ENCODE results near the gene CEACAM1. TPM values are rescaled to one million over a fixed set of nuclear protein-coding genes. Genes with fewer than 3 reads are reported as not detected.

Gene CEACAM1
- total and polyA plus RNA-seq, 2 of the 13 experiments (the other 11 are each of a cell fraction or from before 2014, with no cell fraction given) = 13.5 to 332 TPM

DNA sequence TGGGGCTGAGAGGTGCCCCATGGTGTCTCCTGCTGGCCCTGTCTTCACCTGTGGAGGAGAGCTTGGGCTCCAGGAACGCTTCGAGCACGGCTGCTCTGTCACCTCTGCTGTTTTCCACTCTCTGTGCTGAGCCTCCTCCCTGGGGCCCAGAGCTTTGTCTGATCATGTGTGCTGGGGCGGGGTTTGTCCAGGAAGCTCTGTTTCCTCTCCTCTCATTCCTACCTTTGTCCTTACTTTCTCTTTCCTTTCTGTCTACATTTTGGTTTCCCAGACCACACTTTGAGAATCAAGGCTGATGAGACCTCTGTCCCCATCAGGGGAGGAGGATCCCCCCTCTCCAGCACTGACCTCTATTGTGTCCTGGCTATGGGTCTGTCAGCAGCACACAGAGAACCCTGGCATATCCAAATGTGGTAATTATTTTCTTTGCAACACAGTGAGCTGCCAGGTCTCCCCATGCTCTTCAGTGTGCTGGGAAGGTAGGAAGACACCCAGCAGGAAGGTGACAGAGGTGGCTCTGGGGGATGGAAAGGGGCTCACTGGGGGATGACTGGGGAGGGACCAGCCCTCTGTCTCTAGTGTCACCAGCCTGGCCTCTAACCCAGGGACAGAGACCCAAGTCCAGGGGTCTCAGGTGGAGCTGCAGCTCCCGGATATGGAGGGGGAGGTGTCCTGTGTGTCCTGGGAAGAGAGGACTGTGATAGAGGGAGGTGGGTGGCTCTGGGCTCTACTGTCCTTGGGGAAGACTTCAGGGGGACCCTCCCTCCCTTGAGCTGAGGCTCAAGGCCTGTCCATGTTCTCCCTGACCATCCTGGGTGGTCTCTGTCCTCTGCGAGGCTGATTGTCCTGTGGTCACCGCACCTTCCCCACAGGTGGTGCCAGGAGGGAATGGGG is at the start of gene CEACAM1 (continued):
- TF ChIP-seq, protein P1, sequence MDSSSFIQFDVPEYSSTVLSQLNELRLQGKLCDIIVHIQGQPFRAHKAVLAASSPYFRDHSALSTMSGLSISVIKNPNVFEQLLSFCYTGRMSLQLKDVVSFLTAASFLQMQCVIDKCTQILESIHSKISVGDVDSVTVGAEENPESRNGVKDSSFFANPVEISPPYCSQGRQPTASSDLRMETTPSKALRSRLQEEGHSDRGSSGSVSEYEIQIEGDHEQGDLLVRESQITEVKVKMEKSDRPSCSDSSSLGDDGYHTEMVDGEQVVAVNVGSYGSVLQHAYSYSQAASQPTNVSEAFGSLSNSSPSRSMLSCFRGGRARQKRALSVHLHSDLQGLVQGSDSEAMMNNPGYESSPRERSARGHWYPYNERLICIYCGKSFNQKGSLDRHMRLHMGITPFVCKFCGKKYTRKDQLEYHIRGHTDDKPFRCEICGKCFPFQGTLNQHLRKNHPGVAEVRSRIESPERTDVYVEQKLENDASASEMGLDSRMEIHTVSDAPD (CRISPR knock-in tag; IDR thresholded peaks at IDR 0.05) = peak; percentile 65; the same call in 1 of the 2 replicates
- TF ChIP-seq, protein P2, sequence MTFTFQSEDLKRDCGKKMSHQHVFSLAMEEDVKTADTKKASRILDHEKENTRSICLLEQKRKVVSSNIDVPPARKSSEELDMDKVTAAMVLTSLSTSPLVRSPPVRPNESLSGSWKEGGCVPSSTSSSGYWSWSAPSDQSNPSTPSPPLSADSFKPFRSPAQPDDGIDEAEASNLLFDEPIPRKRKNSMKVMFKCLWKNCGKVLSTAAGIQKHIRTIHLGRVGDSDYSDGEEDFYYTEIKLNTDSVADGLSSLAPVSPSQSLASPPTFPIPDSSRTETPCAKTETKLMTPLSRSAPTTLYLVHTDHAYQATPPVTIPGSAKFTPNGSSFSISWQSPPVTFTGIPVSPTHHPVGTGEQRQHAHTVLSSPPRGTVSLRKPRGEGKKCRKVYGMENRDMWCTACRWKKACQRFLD (CRISPR knock-in tag; IDR thresholded peaks at IDR 0.05; ENCODE audit: borderline replicate concordance) = 0 out of 2 replicates have a peak, but pooled peaks have one; percentile 37
- 0 out of 2 replicates have a peak, but pooled peaks have one; percentile 63 for TF ChIP-seq SIN3A (IDR thresholded peaks at IDR 0.05; ENCODE audit: borderline replicate concordance, low read depth, low read length)
- TF ChIP-seq ZNF260 (CRISPR knock-in tag; IDR thresholded peaks at IDR 0.05; ENCODE audit: borderline replicate concordance, low read depth) = no peak
- TF ChIP-seq ZNF124 (CRISPR knock-in tag; IDR thresholded peaks at IDR 0.05) = 0 out of 2 replicates have a peak, but pooled peaks have one; percentile 27
- peak; percentile 52; the same call in 1 of the 2 replicates for TF ChIP-seq KLF11 (CRISPR knock-in tag; IDR thresholded peaks at IDR 0.05)
- no peak for TF ChIP-seq EP300 (IDR thresholded peaks at IDR 0.05; ENCODE audit: low read depth in 2 of 2, low read length in 2 of 2)
- 0 out of 2 replicates have a peak, but pooled peaks have one; percentile 10 for TF ChIP-seq EP300 (CRISPR knock-in tag; IDR thresholded peaks at IDR 0.05; ENCODE audit: borderline replicate concordance)
- TF ChIP-seq, protein P3, sequence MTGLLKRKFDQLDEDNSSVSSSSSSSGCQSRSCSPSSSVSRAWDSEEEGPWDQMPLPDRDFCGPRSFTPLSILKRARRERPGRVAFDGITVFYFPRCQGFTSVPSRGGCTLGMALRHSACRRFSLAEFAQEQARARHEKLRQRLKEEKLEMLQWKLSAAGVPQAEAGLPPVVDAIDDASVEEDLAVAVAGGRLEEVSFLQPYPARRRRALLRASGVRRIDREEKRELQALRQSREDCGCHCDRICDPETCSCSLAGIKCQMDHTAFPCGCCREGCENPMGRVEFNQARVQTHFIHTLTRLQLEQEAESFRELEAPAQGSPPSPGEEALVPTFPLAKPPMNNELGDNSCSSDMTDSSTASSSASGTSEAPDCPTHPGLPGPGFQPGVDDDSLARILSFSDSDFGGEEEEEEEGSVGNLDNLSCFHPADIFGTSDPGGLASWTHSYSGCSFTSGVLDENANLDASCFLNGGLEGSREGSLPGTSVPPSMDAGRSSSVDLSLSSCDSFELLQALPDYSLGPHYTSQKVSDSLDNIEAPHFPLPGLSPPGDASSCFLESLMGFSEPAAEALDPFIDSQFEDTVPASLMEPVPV (CRISPR knock-in tag; IDR thresholded peaks at IDR 0.05) = peak; percentile 75; the same call in 1 of the 2 replicates
- TF ChIP-seq ZNF772 (CRISPR knock-in tag; IDR thresholded peaks at IDR 0.05) = 0 out of 2 replicates have a peak, but pooled peaks have one; percentile 20
- TF ChIP-seq, protein P4, sequence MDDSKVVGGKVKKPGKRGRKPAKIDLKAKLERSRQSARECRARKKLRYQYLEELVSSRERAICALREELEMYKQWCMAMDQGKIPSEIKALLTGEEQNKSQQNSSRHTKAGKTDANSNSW (CRISPR knock-in tag; IDR thresholded peaks at IDR 0.05; ENCODE audit: borderline replicate concordance) = no peak
- peak; percentile 86 for TF ChIP-seq POLR2AphosphoS5 (IDR thresholded peaks at IDR 0.05; ENCODE audit: low read depth, low read length)
- TF ChIP-seq ARNTL (CRISPR knock-in tag; IDR thresholded peaks at IDR 0.05) = peak; percentile 47; the same call in 1 of the 2 replicates
- TF ChIP-seq GZF1 (CRISPR knock-in tag; IDR thresholded peaks at IDR 0.05) = no peak
- peak; percentile 25; the same call in 1 of the 2 replicates for TF ChIP-seq FOSL2 (CRISPR knock-in tag; IDR thresholded peaks at IDR 0.05)
- no peak for TF ChIP-seq ZNF20 (CRISPR knock-in tag; IDR thresholded peaks at IDR 0.05)
- TF ChIP-seq, protein P5, sequence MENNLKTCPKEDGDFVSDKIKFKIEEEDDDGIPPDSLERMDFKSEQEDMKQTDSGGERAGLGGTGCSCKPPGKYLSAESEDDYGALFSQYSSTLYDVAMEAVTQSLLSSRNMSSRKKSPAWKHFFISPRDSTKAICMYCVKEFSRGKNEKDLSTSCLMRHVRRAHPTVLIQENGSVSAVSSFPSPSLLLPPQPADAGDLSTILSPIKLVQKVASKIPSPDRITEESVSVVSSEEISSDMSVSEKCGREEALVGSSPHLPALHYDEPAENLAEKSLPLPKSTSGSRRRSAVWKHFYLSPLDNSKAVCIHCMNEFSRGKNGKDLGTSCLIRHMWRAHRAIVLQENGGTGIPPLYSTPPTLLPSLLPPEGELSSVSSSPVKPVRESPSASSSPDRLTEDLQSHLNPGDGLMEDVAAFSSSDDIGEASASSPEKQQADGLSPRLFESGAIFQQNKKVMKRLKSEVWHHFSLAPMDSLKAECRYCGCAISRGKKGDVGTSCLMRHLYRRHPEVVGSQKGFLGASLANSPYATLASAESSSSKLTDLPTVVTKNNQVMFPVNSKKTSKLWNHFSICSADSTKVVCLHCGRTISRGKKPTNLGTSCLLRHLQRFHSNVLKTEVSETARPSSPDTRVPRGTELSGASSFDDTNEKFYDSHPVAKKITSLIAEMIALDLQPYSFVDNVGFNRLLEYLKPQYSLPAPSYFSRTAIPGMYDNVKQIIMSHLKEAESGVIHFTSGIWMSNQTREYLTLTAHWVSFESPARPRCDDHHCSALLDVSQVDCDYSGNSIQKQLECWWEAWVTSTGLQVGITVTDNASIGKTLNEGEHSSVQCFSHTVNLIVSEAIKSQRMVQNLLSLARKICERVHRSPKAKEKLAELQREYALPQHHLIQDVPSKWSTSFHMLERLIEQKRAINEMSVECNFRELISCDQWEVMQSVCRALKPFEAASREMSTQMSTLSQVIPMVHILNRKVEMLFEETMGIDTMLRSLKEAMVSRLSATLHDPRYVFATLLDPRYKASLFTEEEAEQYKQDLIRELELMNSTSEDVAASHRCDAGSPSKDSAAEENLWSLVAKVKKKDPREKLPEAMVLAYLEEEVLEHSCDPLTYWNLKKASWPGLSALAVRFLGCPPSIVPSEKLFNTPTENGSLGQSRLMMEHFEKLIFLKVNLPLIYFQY (CRISPR knock-in tag; IDR thresholded peaks at IDR 0.05; ENCODE audit: borderline replicate concordance) = no peak
- peak; percentile 71; the same call in 1 of the 2 replicates for TF ChIP-seq ZNF383 (CRISPR knock-in tag; IDR thresholded peaks at IDR 0.05; ENCODE audit: borderline replicate concordance)
- peak; percentile 26; the same call in 1 of the 2 replicates for TF ChIP-seq KDM2A (CRISPR knock-in tag; IDR thresholded peaks at IDR 0.05; ENCODE audit: borderline replicate concordance, low read depth)

All from HepG2 (cell line).